Measurements from ENCODE around the gene TET2. TPM values are rescaled to one million over a fixed set of nuclear protein-coding genes. Genes with fewer than 3 reads are reported as not detected.

Gene TET2
- polyA plus RNA-seq, 1 donor, result 33.3 TPM

- no peak for DNase-seq
These were observed 37.8 kb downstream of the TET2 start for GRCh38 chr4:105184316-105184980.

DNA sequence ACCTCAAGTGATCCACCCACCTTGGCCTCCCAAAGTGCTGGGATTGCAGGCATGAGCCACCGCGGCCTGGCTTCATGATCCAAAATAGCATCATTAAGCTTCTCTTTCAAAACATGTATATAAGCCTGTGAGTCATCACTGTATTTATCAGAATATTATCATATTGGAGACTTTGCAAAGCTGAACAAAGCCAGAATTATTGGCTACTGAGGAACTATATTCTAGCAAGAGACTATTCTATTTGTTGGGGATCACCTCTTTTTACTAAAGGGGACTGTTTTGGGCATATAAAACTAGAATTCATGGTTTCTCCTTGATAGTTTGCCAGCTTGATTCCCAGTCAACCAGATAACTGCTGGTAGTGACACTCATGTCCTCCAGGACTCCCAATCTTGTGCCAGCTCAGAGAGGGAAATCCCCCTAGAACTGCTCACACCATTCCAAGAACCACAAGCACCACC, 40.1 kb downstream of the TET2 start:
- no peak for DNase-seq

GRCh38 chr4:105189855-105190650, 43.4 kb downstream of the TET2 start:
- DNase-seq, result no peak

DNA sequence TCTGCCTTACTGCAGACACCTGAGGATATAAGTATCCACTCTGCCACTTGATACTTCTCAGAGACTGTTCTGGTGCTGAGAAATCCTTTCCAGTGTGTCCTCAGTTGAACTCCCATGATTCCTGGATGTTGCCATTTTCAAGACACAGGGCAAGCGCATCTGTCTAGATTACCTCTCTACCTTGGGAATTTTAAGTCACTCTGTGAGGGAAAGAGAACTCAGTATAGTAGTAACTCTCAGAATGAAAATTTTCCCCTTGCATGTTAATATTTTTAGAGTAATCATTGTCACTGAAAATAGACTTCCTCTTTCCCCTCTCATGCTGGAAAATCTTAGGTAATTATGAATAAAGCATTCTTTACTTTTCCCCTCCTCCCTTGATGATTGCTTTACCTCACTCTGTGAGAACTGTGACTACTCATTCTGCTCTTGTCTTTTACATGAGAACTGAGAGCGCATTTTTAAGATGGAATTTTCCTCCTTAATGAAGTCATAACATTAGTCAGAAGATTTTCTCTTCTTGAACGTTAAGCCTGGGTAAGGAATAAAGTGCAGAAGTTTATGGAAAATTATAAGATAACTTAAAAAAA, 45.0 kb downstream of the TET2 start:
- DNase-seq, result peak; percentile 14

GRCh38 chr4:105192474-105192873, 45.8 kb downstream of the TET2 start:
- DNase-seq, result no peak

DNA sequence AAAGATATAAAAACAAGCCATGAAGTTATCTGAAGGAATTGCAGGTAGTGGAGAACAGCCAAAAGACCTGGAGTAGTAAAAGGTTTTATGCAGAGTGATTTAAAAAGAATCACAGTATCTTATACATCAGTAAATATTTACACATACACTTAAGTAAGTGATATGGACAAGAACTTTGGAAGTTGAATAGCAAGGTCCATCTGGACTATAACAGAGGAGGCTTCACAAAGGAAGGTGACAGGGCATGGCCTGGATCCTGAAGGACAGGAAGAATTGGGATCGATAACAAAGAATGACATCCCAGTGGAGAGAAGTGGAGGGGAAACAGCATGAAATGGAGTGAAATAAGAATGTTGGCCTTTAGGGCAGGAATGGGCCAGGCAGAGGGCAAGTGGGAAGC, 46.2 kb downstream of the TET2 start:
- DNase-seq, result no peak

- DNase-seq, result no peak
These were observed 46.9 kb downstream of the TET2 start for GRCh38 chr4:105193536-105193935.

GRCh38 chr4:105194328-105195231, 47.9 kb downstream of the TET2 start:
- no peak for DNase-seq

DNA sequence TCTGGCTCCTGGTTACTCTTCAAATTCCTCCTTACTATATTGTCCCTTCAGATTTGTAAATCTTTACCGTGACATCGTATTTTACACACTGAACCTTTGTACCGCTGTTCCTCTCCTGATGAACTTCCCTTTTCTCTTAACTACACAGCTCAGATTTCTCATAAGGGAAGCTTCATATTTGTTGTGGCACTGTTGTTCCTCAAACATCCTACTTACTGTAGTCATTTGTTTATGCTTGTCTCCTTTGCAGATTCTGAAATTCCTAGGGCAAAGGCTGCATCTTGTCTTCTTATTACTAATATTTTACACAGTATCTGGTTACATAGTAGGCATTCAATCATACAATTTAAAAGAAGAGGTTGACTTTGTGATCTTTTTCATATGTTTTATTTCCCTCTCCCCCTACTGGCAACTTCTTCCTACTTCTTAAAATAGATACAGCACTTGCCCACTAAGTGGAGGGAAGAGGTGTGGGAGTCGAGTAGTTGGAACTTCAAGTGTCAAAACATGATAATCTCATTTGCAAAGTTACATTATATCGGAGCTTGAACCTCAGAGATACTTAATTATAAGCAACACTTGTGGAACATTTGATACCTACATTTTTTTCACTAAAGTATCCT, 50.0 kb downstream of the TET2 start:
- DNase-seq, result no peak

DNA sequence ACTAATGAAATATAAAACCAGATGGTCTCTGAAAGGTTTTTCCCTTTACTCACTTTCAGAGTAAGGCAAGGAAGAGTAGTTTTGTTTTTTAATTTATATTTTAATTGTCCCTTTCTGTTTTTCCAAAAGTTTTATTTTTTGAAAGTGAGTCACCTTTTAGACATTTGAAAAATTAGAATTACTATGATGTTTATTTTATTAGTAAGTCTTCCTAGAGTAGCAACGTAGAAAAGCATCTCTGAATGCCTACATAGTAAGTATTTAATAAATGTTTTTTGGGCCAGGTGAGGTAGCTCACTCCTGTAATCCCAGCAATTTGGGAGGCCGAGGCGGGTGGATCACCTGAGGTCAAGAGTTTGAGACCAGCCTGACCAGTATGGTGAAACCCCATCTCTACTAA, 51.1 kb downstream of the TET2 start:
- no peak for DNase-seq

- DNase-seq, result no peak
These were observed 51.9 kb downstream of the TET2 start for GRCh38 chr4:105198541-105198940.

DNA sequence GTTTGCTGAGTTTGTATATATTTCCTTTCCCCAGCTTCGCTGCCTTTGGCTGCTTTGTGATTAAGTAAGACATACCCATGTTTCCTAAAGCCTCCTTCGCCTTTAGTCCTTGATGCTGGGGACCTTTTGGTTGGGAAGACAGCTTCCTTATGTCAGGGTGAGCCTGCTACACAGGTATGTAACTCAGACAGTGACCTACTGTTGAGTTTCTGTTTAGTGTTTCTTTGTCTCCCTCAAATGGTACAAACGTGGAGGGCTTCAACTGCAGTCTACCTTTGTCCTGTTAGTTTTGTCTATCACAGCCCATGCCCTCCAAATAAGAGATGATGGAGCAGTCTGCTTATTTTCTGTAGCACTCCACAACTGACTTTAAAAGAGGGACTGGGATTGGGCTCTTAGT, 59.5 kb downstream of the TET2 start:
- no peak for DNase-seq

- no peak for DNase-seq
These were observed 60.7 kb downstream of the TET2 start for GRCh38 chr4:105207386-105207785.

- DNase-seq, result no peak
These were observed 61.9 kb downstream of the TET2 start for GRCh38 chr4:105208561-105208960.

DNA sequence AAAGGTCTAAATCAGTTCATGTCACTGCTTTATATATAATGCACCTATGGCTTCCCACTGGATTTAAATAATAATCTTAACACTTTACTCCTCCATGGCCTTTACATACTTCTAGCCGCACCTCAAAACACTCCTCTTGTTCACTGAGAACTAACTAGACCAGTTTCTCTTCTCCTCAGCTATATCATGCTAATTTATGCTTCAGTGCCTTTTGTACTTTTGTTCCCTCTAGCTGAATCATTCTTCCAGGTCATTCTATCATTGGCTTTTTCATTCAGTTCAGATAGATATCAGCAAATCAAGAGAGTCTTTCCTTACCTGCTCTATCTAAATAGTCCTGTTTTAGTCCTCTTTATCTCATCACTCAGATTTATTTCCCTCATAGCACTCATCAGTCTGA, 64.2 kb downstream of the TET2 start:
- DNase-seq, result no peak

DNA sequence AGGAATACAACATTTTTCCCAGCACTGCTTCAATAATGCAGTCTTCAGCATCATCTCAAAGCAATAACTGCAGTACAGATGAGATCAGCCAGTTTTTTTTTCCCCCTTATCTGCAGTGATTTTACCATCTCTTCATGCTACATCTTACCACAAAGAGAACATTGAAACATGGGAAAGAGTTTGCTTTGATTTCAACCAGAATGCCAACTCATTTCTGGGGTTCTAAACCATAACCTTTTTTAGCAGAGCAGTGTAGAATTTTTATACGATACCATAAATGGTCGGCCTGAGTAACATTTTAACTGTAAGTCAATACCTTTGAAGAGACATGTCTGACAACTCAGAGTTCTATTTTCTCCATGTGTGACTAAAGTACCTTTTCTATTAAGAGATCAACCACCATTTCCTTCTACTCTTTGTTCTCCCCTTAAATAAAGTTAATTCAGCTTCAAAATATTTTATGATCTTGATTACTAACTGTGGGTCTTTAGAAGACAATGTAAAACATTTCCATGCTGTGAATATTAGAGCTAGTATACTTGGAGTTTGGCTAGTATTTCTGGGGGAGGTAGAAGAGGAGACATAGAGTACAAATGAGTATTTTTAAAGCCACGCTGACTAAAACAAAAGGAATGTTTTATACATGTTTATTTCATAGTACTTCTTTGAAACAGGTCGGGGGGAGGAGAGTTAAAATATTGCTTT, 69.1 kb downstream of the TET2 start:
- DNase-seq, result no peak

DNA sequence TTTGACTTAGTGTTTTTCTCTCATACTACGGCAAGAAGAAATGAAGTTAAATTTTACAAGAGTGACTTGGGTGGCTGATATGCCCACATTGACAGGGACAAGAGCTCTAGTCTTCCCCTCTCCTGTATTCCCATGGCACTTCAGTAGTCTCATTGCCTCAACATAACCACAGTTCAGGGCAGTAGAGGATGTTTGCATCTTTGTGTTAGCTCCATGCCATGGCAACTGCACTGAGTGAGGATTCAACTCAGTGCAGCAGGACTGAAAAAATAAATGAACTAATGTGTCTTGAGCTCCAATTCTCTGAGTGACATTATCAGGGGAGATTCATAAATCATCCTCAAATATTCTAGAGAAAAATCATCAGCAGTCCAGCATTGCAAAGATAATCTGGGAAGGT, 78.8 kb downstream of the TET2 start:
- DNase-seq, result no peak

- no peak for DNase-seq
These were observed 80.4 kb downstream of the TET2 start for GRCh38 chr4:105227054-105227453.

DNA sequence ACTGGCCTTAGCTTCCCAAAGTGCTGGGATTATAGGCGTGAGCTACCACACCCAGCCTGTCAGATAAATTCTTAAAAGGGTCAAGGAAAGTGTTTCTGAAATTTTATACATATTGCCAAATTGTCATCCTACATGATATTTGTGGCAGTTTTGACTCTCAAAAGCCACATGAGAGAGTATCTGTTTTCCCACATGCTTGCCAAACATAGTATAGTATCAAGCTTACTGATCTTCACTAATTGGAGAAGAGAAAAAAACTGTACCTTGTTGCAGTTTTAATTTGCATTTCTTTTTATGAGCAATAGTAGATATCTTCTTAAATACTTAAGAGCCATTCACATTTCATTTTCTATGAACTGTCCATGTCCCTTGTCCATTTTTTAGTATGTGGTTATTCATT, 83.6 kb downstream of the TET2 start:
- DNase-seq, result no peak

DNA sequence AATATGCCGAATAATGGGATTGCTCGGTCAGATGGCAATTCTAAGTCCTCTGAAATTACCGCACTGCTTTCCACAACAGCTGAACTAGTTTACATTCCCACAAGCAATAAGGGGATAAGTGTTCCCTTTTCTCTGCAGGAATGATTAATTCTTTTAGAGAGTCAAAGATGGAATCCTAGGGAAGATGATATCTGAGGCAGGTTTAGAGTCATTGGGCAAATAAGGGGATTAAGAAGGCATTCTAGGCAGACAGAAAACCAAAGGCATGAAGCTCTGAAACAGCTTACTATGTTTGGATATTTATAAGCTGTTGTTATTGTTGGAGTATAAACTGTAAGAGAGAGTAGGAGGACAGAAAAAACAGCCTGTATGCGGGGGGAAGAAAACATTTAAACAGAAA, 85.7 kb downstream of the TET2 start:
- DNase-seq, result no peak

DNA sequence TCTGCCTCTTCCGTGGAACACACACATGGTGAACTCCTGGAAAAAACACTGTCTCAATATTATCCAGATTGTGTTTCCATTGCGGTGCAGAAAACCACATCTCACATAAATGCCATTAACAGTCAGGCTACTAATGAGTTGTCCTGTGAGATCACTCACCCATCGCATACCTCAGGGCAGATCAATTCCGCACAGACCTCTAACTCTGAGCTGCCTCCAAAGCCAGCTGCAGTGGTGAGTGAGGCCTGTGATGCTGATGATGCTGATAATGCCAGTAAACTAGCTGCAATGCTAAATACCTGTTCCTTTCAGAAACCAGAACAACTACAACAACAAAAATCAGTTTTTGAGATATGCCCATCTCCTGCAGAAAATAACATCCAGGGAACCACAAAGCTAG, 87.9 kb downstream of the TET2 start:
- DNase-seq, result no peak

Measured in hindlimb muscle (tissue), 1 donor.